Naive thymus-derived CD4-positive, alpha-beta T cell (primary cell): ENCODE results near the gene C2orf68. TPM values are rescaled to one million over a fixed set of nuclear protein-coding genes. Genes with fewer than 3 reads are reported as not detected.
A peak's percentile ranks its signal among the peaks of the same experiment; 100 is the strongest.

Experiments used
- ATAC-seq: fragments of 150-1000 bp; cut with Tn5 transposase; 2 replicates; pipeline ENCODE4 v1.10.0; 2021; ENCODE audit warnings: mild to moderate bottlenecking, moderate library complexity
- CTCF ChIA-PET: fragments of 350-600 bp; sonication (Branson Sonifier 250); formaldehyde crosslinking; loops from one replicate; lab custom pipeline; 2021; ENCODE audit warnings: antibody characterized with exemption; lab: Charles Lee
- POLR2A ChIA-PET: fragments of 350-600 bp; sonication (Branson Sonifier 250); formaldehyde crosslinking; loops from one replicate; lab custom pipeline; 2021; ENCODE audit warnings: antibody characterized with exemption, inconsistent platforms; lab: Charles Lee
- DNase-seq, 9 donors: peaks; one replicate each; pipeline versions ENCODE4 v3.0.0 to v3.0.0-alpha.2; 2020 to 2022; ENCODE audit warnings: mixed read lengths in 1 of 9
- H3K27ac ChIP-seq: one replicate; pipeline ENCODE4 v1.7.0; 2013; ENCODE audit warnings: mild to moderate bottlenecking, low read depth, low read length, moderate library complexity
- H3K27me3 ChIP-seq, 2 donors: one replicate each; pipeline ENCODE4 v1.7.0; 2013; ENCODE audit warnings: low read length in 2 of 2, mild to moderate bottlenecking in 2 of 2, moderate library complexity in 2 of 2; ENCODE audit not compliant: control insufficient read depth in 2 of 2, insufficient read depth in 2 of 2
- H3K36me3 ChIP-seq, 3 experiments: 1 replicate in 2 of 3; 2 replicates in 1 of 3; pipeline ENCODE4 v1.7.0; 2013; ENCODE audit warnings: low read length in 3 of 3, mild to moderate bottlenecking in 3 of 3, moderate library complexity in 1 of 3; ENCODE audit not compliant: insufficient read depth in 3 of 3, control insufficient read depth in 2 of 3
- H3K4me1 ChIP-seq, 2 donors: one replicate each; pipeline ENCODE4 v1.7.0; 2013; ENCODE audit warnings: low read length in 2 of 2, mild to moderate bottlenecking in 2 of 2, moderate library complexity in 1 of 2; ENCODE audit not compliant: control insufficient read depth in 2 of 2, insufficient read depth in 2 of 2
- H3K4me3 ChIP-seq: 2 replicates; pipeline ENCODE4 v1.7.0; 2013; ENCODE audit warnings: mild to moderate bottlenecking, low read length
- H3K9me3 ChIP-seq, 3 experiments: 1 replicate in 2 of 3; 2 replicates in 1 of 3; pipeline ENCODE4 v1.7.0; 2013; ENCODE audit warnings: low read length in 3 of 3; ENCODE audit not compliant: control insufficient read depth in 2 of 3
- H3K27ac Mint-ChIP-seq, 9 donors: one replicate each; pipeline ENCODE4 v1.8.0; 2020 to 2022; ENCODE audit warnings: mixed read lengths in 9 of 9, mild to moderate bottlenecking in 8 of 9, moderate library complexity in 5 of 9, inconsistent platforms in 2 of 9
- H3K27me3 Mint-ChIP-seq, 5 donors: one replicate each; pipeline ENCODE4 v1.8.0; 2021 to 2022; ENCODE audit warnings: mixed read lengths in 5 of 5, mild to moderate bottlenecking in 1 of 5
- H3K36me3 Mint-ChIP-seq, 5 donors: one replicate each; pipeline ENCODE4 v1.8.0; 2020 to 2022; ENCODE audit warnings: mixed read lengths in 5 of 5, mild to moderate bottlenecking in 3 of 5, inconsistent platforms in 1 of 5
- H3K4me1 Mint-ChIP-seq, 7 donors: one replicate each; pipeline ENCODE4 v1.8.0; 2020 to 2022; ENCODE audit warnings: mixed read lengths in 7 of 7, mild to moderate bottlenecking in 3 of 7, inconsistent platforms in 1 of 7
- H3K4me3 Mint-ChIP-seq, 10 donors: one replicate each; pipeline ENCODE4 v1.8.0; 2020 to 2022; ENCODE audit warnings: mild to moderate bottlenecking in 10 of 10, mixed read lengths in 10 of 10, moderate library complexity in 6 of 10, inconsistent platforms in 2 of 10
- H3K9me3 Mint-ChIP-seq, 11 donors: one replicate each; pipeline ENCODE4 v1.8.0; 2020 to 2022; ENCODE audit warnings: mixed read lengths in 11 of 11, mild to moderate bottlenecking in 4 of 11, inconsistent platforms in 1 of 11, moderate library complexity in 1 of 11
- intact Hi-C, 2 donors: fragments of 100-400 bp; cut with micrococcal nuclease; formaldehyde crosslinking; loops; one replicate each; pipeline ENCODE4 v1.15.1; 2023
- polyA plus RNA-seq, 2 donors: library from polyadenylated mRNA; unstranded; fragments of 300-500 nt; fragmentation: Illumina TruSeq; gene quantifications; one replicate each; pipeline ENCODE4 v1.2.3, GENCODE V29; 2021
- total RNA-seq, 6 experiments: library from RNA in 5 of 6; stranded (reverse) in 5 of 6; gene quantifications; 1 replicate in 5 of 6; 2 replicates in 1 of 6; pipeline ENCODE4 v1.2.3 and lab custom pipeline; 2021 to 2026

The C2orf68 gene
- total and polyA plus RNA-seq, 7 experiments from 2014 or later, result 24.9 to 92.1 (median 42.5) TPM

GRCh38 chr2:85575739-85576138 is 36.1 kb downstream of the C2orf68 start:
- intact Hi-C loops, result loop anchor here in 1 of 2 donors (5.0 kb wide), 1 partner anchor 37 kb away; the partner anchor contains the start of gene C2orf68
- Mint-ChIP-seq H3K4me3 (peak overlapping the region in 1 of 10 donors; percentile 19), H3K27me3 (peaks cover 0 to 15% (median 0%) of the 10 kb centered on the region in 5 donors), H3K27ac (peak overlapping the region in 1 of 9 donors; percentile 99), H3K4me1 (peaks cover 25 to 34% (median 30%) of the 10 kb centered on the region in 7 donors), H3K36me3 (peaks cover 0 to 3% (median 0%) of the 10 kb centered on the region in 5 donors), H3K9me3 (no peaks in the 10 kb centered on the region)
- no peak overlapping the region for H3K27ac ChIP-seq
- H3K27me3 ChIP-seq, result no peaks in the 10 kb centered on the region
- no peak overlapping the region for H3K4me3 ChIP-seq
- H3K9me3 ChIP-seq, result no peaks in the 10 kb centered on the region
- CTCF ChIA-PET, result no interaction called here
- POLR2A ChIA-PET, result interaction anchor here (0.7 kb wide), 1 partner anchor 14 kb away, joined by 4 read pairs; no protein-coding TSS in a partner anchor
- ATAC-seq (no peak), DNase-seq (no peak)
- peaks cover 12 to 28% of the 10 kb centered on the region in 2 donors for H3K4me1 ChIP-seq
- H3K36me3 ChIP-seq, result no peaks in the 10 kb centered on the region

DNA sequence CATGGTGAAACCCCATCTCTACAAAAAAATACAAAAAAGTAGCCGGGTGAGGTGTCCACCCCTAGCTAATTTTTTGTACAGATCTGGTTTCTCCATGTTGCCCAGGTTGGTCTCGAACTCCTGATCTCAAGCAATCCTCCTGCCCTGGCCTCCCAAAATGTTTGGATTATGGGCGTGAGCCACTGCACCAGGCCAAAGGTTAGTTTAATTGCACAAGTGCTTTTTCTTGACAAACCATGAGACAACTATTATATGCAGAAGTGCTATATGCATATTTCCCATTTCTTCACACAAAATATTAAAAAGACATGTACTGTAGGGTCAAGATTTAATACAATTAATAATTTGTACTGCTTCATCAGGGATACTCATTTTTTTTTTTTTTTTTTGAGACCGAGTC is 45.6 kb downstream of the C2orf68 start:
- no peaks in the 10 kb centered on the region for H3K36me3 Mint-ChIP-seq
- Histone ChIP-seq H3K4me3 (no peak overlapping the region), H3K36me3 (no peaks in the 10 kb centered on the region), H3K27me3 (no peaks in the 10 kb centered on the region), H3K27ac (no peak overlapping the region), H3K4me1 (no peaks in the 10 kb centered on the region), H3K9me3 (no peaks in the 10 kb centered on the region)
- no peaks in the 10 kb centered on the region for H3K9me3 Mint-ChIP-seq
- DNase-seq, result no peak
- ATAC-seq, result no peak
- peaks cover 0 to 15% (median 5%) of the 10 kb centered on the region in 7 donors for H3K4me1 Mint-ChIP-seq
- no peak overlapping the region for H3K4me3 Mint-ChIP-seq
- ChIA-PET POLR2A (interaction anchor here (1.3 kb wide), 1 partner anchor 27 kb away, joined by 3 read pairs; the partner anchor contains the start of gene MAT2A), CTCF (no interaction called here)
- intact Hi-C loops, result no loop called here
- peaks cover 0 to 20% (median 0%) of the 10 kb centered on the region in 5 donors for H3K27me3 Mint-ChIP-seq
- no peak overlapping the region for H3K27ac Mint-ChIP-seq

DNA sequence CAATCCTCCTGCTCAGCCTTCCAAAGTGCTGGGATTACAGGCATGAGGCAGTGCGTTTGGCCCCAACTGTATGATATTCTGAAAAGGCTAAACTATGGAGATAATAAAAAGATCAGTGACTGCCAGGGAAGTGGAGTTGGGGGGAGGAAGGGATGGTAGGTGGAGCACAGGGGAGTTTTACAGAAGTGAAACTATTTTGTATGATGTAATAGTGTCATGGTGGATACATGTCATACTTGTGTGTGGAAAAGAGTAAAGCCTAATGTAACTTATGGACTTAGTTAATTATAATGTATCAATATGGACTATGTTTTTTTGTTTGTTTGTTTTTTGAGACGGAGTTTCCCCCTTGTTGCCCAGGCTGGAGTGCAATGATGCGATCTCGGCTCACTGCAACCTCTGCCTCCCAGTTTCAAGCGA is 47.7 kb downstream of the C2orf68 start:
- no peaks in the 10 kb centered on the region for H3K36me3 Mint-ChIP-seq
- H3K4me1 Mint-ChIP-seq, result peaks cover 17 to 36% (median 25%) of the 10 kb centered on the region in 7 donors
- Histone ChIP-seq H3K4me1 (peaks cover 6 to 8% of the 10 kb centered on the region in 2 donors), H3K36me3 (no peaks in the 10 kb centered on the region), H3K27ac (no peak overlapping the region), H3K4me3 (no peak overlapping the region), H3K9me3 (no peaks in the 10 kb centered on the region), H3K27me3 (no peaks in the 10 kb centered on the region)
- H3K9me3 Mint-ChIP-seq, result no peaks in the 10 kb centered on the region
- peak overlapping the region in 2 of 9 donors; percentile 14 to 76 for H3K27ac Mint-ChIP-seq
- DNase-seq (no peak), ATAC-seq (no peak)
- peak overlapping the region in 6 of 10 donors; percentile 10 to 70 (median 38) for H3K4me3 Mint-ChIP-seq
- intact Hi-C loops, result no loop called here
- peaks cover 0 to 6% (median 0%) of the 10 kb centered on the region in 5 donors for H3K27me3 Mint-ChIP-seq
- CTCF ChIA-PET, result no interaction called here
- POLR2A ChIA-PET, result interaction anchor here (0.7 kb wide), 1 partner anchor 13 kb away, joined by 3 read pairs; the partner anchor contains the start of gene VAMP8

DNA sequence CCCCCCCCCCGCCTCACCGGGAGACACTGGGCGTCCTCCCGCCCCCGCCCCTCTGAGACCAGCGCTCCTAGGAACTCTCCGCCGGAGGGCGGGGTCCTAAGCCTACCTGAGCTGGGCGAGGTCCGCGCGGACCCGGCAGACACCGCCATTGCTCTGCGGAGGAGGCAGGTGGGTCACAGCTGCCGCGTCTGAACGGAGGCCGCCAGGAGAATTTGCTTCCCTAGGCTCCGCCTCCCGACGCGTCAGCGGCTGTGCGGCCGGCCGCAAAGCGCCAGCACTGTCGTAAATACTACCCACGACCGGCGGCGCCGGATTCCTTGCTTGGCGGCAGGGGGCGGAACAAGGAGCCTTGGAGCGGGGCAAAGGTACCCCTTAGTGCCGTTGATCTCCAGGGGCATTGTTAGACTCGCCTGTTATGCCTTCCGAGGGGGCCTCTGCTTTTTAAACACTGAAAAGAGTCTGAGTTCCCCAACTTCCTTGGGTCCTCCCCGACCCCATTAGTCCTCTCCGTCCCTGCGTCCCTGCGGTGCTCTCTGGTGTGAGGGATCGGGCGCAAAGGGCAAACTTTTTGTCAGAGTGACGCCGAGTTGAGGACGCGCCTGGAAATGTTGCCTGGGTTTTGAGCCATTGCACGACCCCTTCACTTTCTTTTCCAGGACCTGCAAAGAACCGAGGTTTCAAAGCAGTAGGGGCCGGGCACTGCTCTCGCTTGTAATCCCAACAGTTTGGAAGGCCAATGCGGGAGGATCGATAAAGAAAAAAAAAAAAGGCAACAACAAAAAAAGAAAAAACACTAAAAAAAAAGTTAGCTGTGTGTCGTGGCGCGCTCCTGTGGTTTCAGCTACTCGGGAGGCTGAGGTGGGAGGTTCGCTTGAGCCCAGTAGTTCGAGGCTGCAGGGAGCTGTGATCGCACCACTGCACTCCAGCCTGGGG is 50.3 kb downstream of the C2orf68 start, which contains the start of gene GGCX:
Gene GGCX, minus strand, starts transcription at position 214 of the 933 bp plus-strand sequence. Its CDS starts 65 bp downstream, at position 149.
- H3K4me1 Mint-ChIP-seq, result peaks cover 17 to 48% (median 32%) of the 10 kb centered on the region in 7 donors
- peaks cover 0 to 4% (median 0%) of the 10 kb centered on the region in 5 donors for H3K36me3 Mint-ChIP-seq
- POLR2A ChIA-PET, result interaction anchor here (0.6 to 5.9 kb wide), 24 partner anchors 10 to 724 kb away, joined by 3 to 38 read pairs (median 4); partner anchors contain the start of genes C2orf68, KCMF1, MAT2A and RNF181
- Histone ChIP-seq H3K4me1 (peaks cover 6 to 8% of the 10 kb centered on the region in 2 donors), H3K36me3 (peaks cover 0 to 7% (median 0%) of the 10 kb centered on the region in 3 experiments), H3K27me3 (no peaks in the 10 kb centered on the region), H3K4me3 (peak within 1 kb of the TSS; percentile 98), H3K9me3 (no peaks in the 10 kb centered on the region), H3K27ac (peak within 1 kb of the TSS; percentile 95)
- CTCF ChIA-PET, result interaction anchor here (0.5 to 1.9 kb wide), 4 partner anchors 9 to 30 kb away, joined by 3 to 8 read pairs (median 3); partner anchors contain the start of gene MAT2A
- peak; percentile 77 to 92 (median 88) for DNase-seq
- H3K9me3 Mint-ChIP-seq, result no peaks in the 10 kb centered on the region
- H3K27ac Mint-ChIP-seq, result peak within 1 kb of the TSS; percentile 86 to 99 (median 95)
- peaks cover 0 to under 1% (median 0%) of the 10 kb centered on the region in 5 donors for H3K27me3 Mint-ChIP-seq
- ATAC-seq, result peak; percentile 98
- intact Hi-C loops, result loop anchor here (1.0 to 2.0 kb wide), 12 partner anchors 9 to 207 kb away; partner anchors contain the start of genes ELMOD3 (in 2 of the 2), MAT2A (in 2 of the 2), RETSAT (in 2 of the 2) and RNF181 (in 2 of the 2)
- peak within 1 kb of the TSS; percentile 81 to 99 (median 97) for H3K4me3 Mint-ChIP-seq

DNA sequence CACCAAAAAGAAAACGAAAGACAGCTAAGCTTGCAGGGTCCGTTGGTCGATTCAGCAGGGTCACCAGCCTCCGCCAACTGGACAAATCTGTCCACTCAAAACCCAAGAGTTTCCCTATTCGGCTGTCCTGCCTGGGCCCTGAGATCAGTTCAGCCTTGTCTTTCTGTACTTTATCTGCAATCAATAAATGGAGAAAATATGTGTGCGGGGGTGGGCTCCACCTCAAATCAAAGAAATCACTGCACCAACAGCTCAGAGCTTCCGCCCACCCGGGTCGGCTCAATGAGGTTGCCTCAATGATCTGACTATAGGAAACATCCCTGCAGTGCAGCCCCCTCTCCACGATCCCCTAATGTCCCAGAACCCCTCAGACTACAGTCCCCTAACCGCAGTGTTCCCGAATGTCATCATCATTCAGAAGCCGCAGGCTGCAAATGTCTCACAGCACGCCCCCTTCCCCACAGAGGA is 51.0 kb downstream of the C2orf68 start:
- POLR2A ChIA-PET, result interaction anchor here (0.7 to 5.9 kb wide), 18 partner anchors 9 to 615 kb away, joined by 3 to 38 read pairs (median 4); partner anchors contain the start of genes C2orf68, KCMF1, MAT2A and RNF181
- no peaks in the 10 kb centered on the region for H3K9me3 ChIP-seq
- Mint-ChIP-seq H3K9me3 (no peaks in the 10 kb centered on the region), H3K27ac (peak overlapping the region; percentile 86 to 99 (median 93)), H3K4me1 (peaks cover 17 to 48% (median 32%) of the 10 kb centered on the region in 7 donors), H3K27me3 (no peaks in the 10 kb centered on the region), H3K36me3 (peaks cover 0 to 4% (median 3%) of the 10 kb centered on the region in 5 donors), H3K4me3 (peak overlapping the region; percentile 81 to 99 (median 97))
- intact Hi-C loops, result loop anchor here (1.0 to 2.0 kb wide), 12 partner anchors 9 to 207 kb away; partner anchors contain the start of genes ELMOD3 (in 2 of the 2), MAT2A (in 2 of the 2), RETSAT (in 2 of the 2) and RNF181 (in 2 of the 2)
- CTCF ChIA-PET, result interaction anchor here (0.5 to 1.9 kb wide), 5 partner anchors 9 to 146 kb away, joined by 3 to 8 read pairs (median 3); partner anchors contain the start of gene MAT2A
- H3K27me3 ChIP-seq, result no peaks in the 10 kb centered on the region
- ATAC-seq (no peak), DNase-seq (peak in 1 of 9 donors; percentile 7)
- peak overlapping the region; percentile 95 for H3K27ac ChIP-seq
- H3K36me3 ChIP-seq, result peaks cover 0 to 7% (median 0%) of the 10 kb centered on the region in 3 experiments
- peak overlapping the region; percentile 98 for H3K4me3 ChIP-seq
- peaks cover 6 to 8% of the 10 kb centered on the region in 2 donors for H3K4me1 ChIP-seq
